Immature natural killer cell (primary cell): ENCODE measurements around the gene SPTBN1. TPM values are rescaled to one million over a fixed set of nuclear protein-coding genes. Genes with fewer than 3 reads are reported as not detected.

Source experiments
- DNase-seq, 3 donors: peaks; one replicate each; pipeline ENCODE4 v3.0.0; 2022; ENCODE audit warnings: mixed read lengths in 1 of 3
- H3K27ac Mint-ChIP-seq, 6 donors: one replicate each; pipeline ENCODE4 v1.8.0; 2020; ENCODE audit warnings: mixed read lengths in 6 of 6, mild to moderate bottlenecking in 5 of 6, inconsistent platforms in 4 of 6, moderate library complexity in 3 of 6
- H3K27me3 Mint-ChIP-seq, 3 donors: one replicate each; pipeline ENCODE4 v1.8.0; 2020 to 2021; ENCODE audit warnings: low read depth in 3 of 3, mild to moderate bottlenecking in 3 of 3, mixed read lengths in 3 of 3, moderate library complexity in 3 of 3, inconsistent platforms in 1 of 3
- H3K36me3 Mint-ChIP-seq, 3 donors: one replicate each; pipeline ENCODE4 v1.8.0; 2020; ENCODE audit warnings: mixed read lengths in 3 of 3, inconsistent platforms in 2 of 3, mild to moderate bottlenecking in 2 of 3
- H3K4me1 Mint-ChIP-seq, 2 donors: one replicate each; pipeline ENCODE4 v1.8.0; 2020; ENCODE audit warnings: inconsistent platforms in 2 of 2, mild to moderate bottlenecking in 2 of 2, mixed read lengths in 2 of 2, moderate library complexity in 1 of 2
- H3K4me3 Mint-ChIP-seq, 5 donors: one replicate each; pipeline ENCODE4 v1.8.0; 2020; ENCODE audit warnings: mild to moderate bottlenecking in 5 of 5, mixed read lengths in 5 of 5, inconsistent platforms in 3 of 5, moderate library complexity in 3 of 5
- H3K9me3 Mint-ChIP-seq, 6 donors: one replicate each; pipeline ENCODE4 v1.8.0; 2020; ENCODE audit warnings: mild to moderate bottlenecking in 6 of 6, mixed read lengths in 6 of 6, inconsistent platforms in 4 of 6, moderate library complexity in 3 of 6
- polyA plus RNA-seq, 3 donors: library from polyadenylated mRNA; unstranded; fragments of 300-500 nt; fragmentation: Illumina TruSeq; gene quantifications; one replicate each; pipeline ENCODE4 v1.2.3, GENCODE V29; 2021

Gene SPTBN1
- polyA plus RNA-seq, 3 donors from 2014 or later: 0.41 to 57.5 (median 7.7) TPM

DNA sequence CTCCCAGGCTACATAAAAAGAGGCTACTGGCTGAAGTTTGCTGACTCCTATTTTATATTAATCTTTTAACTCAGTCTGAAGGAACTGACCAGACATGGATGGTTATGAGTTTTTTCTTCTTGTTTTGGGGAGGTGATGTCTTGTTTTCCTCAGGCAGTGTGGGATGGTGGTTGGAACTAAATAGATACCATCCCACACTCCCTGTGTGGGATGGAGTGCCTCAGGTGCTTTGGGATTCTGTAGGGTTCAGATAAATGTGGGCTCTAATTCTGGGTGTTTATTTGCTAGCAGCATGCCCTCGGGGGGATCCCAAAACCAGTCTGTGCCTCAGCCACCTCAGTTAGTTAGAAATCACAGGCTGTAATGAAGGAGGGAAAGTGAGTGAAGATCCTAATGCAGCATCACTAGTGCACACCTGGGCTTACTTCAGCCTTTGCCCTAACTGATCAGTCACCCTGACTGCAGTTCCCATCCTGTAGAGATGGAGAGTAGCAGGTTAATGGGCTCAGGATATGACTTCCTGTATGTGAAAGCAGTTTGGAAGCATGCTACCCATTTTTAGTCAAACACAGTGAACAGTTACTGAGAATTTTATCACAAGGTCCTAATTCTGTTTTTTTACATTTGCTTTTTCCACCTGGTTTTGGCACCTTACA lies 132.2 kb downstream of the SPTBN1 start:
- Mint-ChIP-seq H3K27ac (peak overlapping the region in 4 of 6 donors; percentile 2 to 78 (median 43)), H3K27me3 (peaks cover 0 to 2% (median 0%) of the 10 kb centered on the region in 3 donors), H3K9me3 (no peaks in the 10 kb centered on the region), H3K4me3 (peak overlapping the region; percentile 1 to 50 (median 14)), H3K4me1 (peaks cover 80 to 85% of the 10 kb centered on the region in 2 donors), H3K36me3 (no peaks in the 10 kb centered on the region)
- no peak for DNase-seq

DNA sequence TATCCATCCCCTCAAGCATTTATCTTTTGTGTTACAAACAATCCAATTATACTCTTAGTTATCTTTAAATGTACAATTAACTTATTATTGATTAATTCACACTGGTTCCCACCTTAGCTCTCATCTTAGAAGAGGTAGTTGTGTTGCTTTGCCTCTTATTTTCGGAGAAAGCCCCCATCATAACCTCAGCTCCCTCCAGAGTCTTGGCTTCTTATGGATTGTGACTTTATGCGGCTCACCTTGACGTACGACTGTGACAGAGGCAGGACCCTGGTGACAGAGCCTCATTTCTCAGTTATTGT lies 132.9 kb downstream of the SPTBN1 start:
- H3K4me3 Mint-ChIP-seq: peak overlapping the region; percentile 58 to 64 (median 62)
- H3K4me1 Mint-ChIP-seq: peaks cover 78 to 80% of the 10 kb centered on the region in 2 donors

DNA sequence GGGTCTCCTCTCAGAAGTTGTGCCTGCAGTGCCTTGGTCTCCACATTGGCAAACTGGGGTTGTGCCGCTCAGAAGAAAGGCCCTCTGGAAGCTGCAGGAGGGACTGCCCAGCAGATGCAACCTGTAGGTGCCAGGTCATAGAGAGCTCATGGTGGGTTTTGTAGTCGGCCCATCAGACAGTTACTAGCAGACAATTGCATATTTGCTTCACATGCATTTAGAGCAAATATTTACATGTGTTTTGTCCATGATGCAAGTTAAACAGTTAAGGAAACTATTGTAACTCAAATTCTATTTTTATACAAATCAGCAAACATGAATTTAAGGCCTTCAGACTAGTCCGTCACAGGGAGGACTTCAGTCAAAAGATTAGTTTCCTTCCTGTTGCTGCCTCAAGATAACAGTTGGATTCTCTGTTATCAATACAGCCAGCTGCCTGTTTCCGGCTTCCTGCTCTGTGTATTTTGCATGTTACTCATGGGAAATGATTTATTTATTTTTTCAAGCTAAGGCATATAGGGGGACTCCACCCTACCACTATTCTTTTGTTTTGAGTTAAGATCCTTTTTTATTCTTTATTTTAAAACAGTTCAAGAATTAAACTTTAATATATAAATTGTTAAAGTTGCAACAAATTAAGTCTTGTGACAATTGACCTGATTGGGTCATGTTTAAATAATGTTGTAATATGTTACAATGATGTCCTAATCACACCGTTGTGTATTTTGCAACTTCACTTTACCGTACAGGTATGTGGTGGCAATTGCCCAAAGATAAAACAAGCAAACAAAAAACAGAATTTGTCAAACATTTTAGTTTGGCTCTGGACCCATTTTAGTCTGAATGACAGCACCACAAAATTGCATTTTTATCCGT lies 133.5 kb downstream of the SPTBN1 start:
- Mint-ChIP-seq H3K9me3 (no peaks in the 10 kb centered on the region), H3K27me3 (peaks cover 0 to 2% (median 0%) of the 10 kb centered on the region in 3 donors), H3K4me1 (peaks cover 73 to 80% of the 10 kb centered on the region in 2 donors), H3K36me3 (no peaks in the 10 kb centered on the region), H3K4me3 (peak overlapping the region; percentile 58 to 64 (median 62)), H3K27ac (peak overlapping the region; percentile 0 to 89 (median 84))
- DNase-seq: no peak

More for the DNA sequence above, 132.9 kb downstream of the SPTBN1 start:
- peak overlapping the region; percentile 0 to 89 (median 84) for H3K27ac Mint-ChIP-seq
- peaks cover 0 to 2% (median 0%) of the 10 kb centered on the region in 3 donors for H3K27me3 Mint-ChIP-seq
- H3K36me3 Mint-ChIP-seq: no peaks in the 10 kb centered on the region
- no peak for DNase-seq
- no peaks in the 10 kb centered on the region for H3K9me3 Mint-ChIP-seq

DNA sequence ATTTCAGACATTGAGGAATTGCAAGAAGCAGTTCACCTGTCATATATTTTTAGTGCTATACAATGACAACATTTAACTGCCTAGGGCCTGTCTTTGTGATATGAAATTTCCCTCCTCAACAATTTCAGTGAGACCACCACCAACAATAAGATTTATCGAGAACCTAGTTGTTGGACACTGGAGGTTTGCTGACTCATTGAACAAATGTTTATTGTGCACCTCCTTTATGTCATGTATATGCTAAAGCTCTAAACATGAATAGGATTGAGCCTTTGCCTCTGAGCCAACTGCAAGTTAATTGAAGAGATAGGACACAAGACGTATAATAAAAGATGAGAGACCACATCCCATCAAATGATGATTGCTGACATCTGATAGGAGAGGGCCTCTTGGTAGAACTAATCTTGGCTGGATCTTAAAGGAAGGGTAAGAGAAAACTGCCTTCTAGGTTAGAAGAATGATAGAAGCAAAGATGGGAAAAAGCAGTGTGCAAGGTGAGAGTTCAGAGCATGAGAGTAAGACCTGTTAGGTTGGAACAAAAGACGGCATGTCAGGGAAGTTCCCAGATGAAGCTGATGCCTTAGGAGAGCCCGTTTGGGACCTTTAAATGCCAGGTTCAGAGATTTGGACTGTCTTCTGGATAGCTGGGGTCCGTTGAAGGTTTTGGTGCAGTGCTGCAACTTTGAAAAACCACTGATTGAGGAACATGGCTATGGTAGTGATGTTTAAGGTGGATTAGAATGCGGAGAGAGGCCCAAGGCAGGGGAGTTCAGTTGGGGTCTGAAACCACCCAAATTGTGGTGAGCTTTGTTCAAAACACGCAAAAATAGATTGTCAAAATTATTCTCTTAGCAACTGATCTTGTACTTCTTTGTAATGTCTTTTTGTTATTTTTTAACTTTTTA lies 134.3 kb downstream of the SPTBN1 start:
- no peak for DNase-seq
- peaks cover 72 to 78% of the 10 kb centered on the region in 2 donors for H3K4me1 Mint-ChIP-seq
- peaks cover 0 to 2% (median 0%) of the 10 kb centered on the region in 3 donors for H3K27me3 Mint-ChIP-seq
- peak overlapping the region in 2 of 5 donors; percentile 6 to 9 for H3K4me3 Mint-ChIP-seq
- H3K27ac Mint-ChIP-seq: peak overlapping the region; percentile 6 to 80 (median 60)
- no peaks in the 10 kb centered on the region for H3K9me3 Mint-ChIP-seq
- H3K36me3 Mint-ChIP-seq: no peaks in the 10 kb centered on the region

DNA sequence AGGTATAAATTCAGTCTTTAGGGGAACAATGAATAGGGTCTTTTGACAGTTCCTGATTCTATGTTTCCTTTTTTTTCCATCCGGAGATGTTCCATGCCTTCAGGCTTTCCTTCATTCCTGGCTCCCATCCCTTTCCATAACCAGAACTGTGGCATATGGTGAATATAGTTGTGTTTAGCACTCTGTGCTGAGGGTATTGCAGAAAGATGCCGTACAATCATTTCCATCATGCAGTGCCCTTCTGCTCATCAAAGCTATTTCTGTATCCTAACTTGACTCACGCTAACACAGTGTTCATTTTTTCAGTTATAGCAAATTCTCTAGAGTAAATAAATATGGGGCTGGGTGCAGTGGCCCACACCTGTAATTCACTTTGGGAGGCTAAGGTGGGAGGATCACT lies 135.4 kb downstream of the SPTBN1 start:
- Mint-ChIP-seq H3K36me3 (no peaks in the 10 kb centered on the region), H3K9me3 (no peaks in the 10 kb centered on the region), H3K4me3 (no peak overlapping the region), H3K27ac (peak overlapping the region; percentile 6 to 79 (median 47)), H3K4me1 (peaks cover 73 to 78% of the 10 kb centered on the region in 2 donors), H3K27me3 (peaks cover 0 to 2% (median 0%) of the 10 kb centered on the region in 3 donors)
- no peak for DNase-seq

DNA sequence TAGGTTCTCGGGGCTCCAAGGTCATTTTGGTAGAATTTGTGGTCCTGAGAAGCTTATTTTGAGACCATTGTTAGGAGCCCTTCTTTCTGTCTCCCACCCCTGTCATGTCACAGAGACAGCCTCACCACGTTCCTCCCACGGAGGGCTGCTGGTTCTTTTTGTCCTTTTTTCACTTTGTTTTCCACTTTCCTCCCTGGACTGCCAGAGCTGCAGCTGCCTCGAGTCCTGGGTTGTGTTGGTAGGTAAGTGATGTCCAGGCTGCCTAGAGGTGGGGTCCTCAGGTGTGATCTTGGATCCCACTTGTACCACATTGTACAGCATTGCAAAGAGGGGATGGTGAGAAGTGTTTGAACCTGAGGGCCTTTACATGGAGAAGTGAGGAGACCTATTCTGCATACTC lies 137.1 kb downstream of the SPTBN1 start:
- H3K4me1 Mint-ChIP-seq: peaks cover 73 to 78% of the 10 kb centered on the region in 2 donors
- H3K36me3 Mint-ChIP-seq: no peaks in the 10 kb centered on the region
- H3K9me3 Mint-ChIP-seq: no peaks in the 10 kb centered on the region
- no peak for DNase-seq
- H3K27ac Mint-ChIP-seq: peak overlapping the region in 2 of 6 donors; percentile 33 to 48
- no peak overlapping the region for H3K4me3 Mint-ChIP-seq
- no peaks in the 10 kb centered on the region for H3K27me3 Mint-ChIP-seq

DNA sequence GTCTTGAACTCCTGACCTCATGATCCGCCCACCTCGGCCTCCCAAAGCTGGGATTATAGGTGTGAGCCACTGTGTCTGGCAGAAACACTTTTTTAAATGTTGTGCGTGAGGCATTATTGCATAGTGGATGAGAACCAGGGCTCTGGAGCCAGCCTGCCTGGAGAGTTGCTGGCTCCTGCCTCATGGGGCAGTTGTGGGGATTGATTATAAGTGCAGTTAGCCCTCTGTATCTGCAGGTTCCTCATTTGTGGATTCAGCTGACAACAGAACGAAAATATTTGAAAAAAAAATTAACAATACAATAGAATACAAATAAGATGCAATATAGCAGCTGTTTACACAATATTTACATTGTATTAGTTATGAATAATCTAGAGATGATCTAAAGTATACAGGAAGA lies 137.9 kb downstream of the SPTBN1 start:
- H3K9me3 Mint-ChIP-seq: no peaks in the 10 kb centered on the region
- H3K27ac Mint-ChIP-seq: no peak overlapping the region
- peaks cover 0 to 1% (median 0%) of the 10 kb centered on the region in 3 donors for H3K36me3 Mint-ChIP-seq
- no peak for DNase-seq
- no peak overlapping the region for H3K4me3 Mint-ChIP-seq
- H3K4me1 Mint-ChIP-seq: peaks cover 73 to 78% of the 10 kb centered on the region in 2 donors
- peaks cover 0 to 2% (median 0%) of the 10 kb centered on the region in 3 donors for H3K27me3 Mint-ChIP-seq

DNA sequence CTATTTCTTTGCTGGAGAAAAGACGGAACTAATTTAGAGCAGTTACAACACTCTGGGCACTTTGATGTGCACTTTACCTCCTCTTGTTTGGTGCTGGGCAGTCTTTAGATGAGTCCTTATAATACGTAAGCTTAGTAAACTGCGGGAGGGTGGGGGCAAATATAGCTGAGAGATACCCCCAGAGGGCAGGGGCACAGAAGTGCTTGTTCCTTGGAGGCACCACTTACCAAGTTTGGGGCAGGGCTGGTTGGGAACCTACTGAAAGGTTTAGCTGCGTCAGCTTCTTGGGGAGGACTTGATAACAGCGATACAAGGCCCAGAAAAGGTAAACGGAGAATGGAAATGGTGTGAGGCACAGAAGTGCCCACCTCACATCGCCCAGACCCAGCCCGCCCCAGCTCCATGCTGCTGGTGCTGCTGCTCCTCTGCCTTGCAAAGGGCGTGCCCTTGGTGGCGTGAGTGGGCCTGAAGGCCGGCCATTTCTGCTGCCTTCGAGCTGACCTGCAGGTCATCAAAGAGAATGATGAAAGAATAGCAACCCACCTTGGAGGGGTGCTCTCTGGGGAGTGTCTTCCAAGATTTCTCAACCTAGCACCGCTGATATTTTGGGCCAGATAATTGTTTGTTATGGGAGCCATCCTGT lies 139.2 kb downstream of the SPTBN1 start:
- DNase-seq: no peak
- Mint-ChIP-seq H3K36me3 (peaks cover 3 to 5% (median 5%) of the 10 kb centered on the region in 3 donors), H3K4me3 (peak overlapping the region in 1 of 5 donors; percentile 78), H3K4me1 (peaks cover 74 to 78% of the 10 kb centered on the region in 2 donors), H3K27ac (peak overlapping the region; percentile 88 to 94 (median 92)), H3K9me3 (no peaks in the 10 kb centered on the region), H3K27me3 (peaks cover 0 to 2% (median 0%) of the 10 kb centered on the region in 3 donors)

DNA sequence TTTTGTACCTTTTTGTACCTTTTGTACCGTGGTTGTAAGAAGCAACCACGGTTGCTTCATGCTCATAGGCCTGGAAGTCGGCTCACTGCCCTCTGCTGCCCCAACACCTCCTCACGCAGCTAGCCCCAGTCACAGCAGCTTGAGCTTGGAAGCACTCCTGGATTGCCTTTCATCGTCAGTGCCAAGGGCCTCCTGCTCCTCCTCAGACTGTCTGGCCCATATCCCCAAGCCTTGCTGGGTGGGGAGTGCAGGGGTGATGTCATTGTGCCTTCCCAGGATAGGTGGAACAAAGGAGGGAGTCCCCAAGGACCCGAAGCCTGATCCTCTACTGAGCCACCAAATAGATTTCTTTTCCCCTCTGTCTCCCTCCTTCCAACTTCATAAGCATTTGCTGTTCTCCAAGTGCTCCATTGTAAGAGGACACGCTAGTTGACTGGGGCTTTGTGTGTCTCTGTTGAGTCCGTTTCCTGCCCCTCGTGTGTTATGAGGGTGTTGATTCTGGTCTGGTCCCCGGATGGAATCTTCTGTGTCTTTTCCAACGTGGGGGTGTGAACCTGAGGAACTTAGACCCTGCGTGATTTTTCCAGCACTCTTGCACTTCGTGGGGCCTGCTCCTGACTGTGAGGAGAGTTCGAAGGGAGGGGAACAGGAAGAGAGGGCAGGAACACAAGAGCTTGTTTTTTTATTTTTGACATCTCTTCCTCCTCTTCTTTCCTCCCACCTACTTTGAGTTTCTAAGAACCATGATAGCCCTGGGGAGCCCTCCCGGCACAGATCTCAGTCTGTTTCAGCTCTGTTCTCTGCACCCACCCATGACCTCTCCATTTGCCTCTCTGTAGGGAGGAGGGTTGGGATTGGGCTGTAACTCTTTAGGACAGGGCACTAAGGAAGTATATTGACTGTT lies 140.1 kb downstream of the SPTBN1 start:
- no peak for DNase-seq
- Mint-ChIP-seq H3K9me3 (no peaks in the 10 kb centered on the region), H3K27ac (peak overlapping the region; percentile 88 to 94 (median 92)), H3K4me3 (peak overlapping the region; percentile 74 to 80 (median 78)), H3K36me3 (peaks cover 3 to 7% (median 5%) of the 10 kb centered on the region in 3 donors), H3K27me3 (peaks cover 0 to 2% (median 0%) of the 10 kb centered on the region in 3 donors), H3K4me1 (peaks cover 75 to 78% of the 10 kb centered on the region in 2 donors)

DNA sequence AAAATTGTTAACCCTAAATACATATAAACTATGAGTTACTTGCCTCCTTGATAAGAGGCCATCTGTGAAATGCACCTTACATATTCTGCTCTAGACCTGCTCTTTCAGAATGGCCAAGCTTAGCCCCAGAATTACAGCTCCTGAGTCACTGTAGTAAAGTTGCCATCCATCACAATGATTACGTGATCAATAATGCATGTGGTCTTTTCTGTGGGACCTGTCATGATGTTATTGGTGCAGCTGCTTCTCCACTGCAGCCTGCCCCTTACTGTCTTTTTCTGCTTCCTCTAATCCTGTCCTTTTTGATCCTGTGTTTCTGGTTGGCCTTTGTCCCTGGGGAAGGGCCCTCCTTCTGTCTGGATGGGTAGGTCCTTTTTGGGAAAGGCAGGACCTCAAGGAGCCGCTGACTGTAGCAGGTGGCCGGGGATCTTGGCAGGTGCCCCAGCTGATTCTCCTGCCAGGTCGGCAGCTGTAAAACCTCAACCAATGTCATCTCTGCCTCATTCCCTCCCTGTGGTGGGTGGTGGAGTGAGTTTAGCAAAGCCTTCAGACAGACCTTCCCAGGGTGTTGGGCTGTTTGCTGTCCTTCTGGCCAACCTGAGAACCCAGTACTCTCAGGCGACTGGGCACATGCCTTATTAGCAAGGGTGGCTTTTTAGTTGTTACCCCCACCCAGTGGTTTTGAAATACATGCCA lies 141.2 kb downstream of the SPTBN1 start:
- Mint-ChIP-seq H3K36me3 (peaks cover 3 to 7% (median 5%) of the 10 kb centered on the region in 3 donors), H3K4me1 (peaks cover 80 to 83% of the 10 kb centered on the region in 2 donors), H3K4me3 (peak overlapping the region; percentile 74 to 80 (median 78)), H3K9me3 (no peaks in the 10 kb centered on the region), H3K27me3 (peaks cover 0 to 2% (median 0%) of the 10 kb centered on the region in 3 donors), H3K27ac (peak overlapping the region; percentile 88 to 94 (median 92))
- DNase-seq: peak; percentile 46 to 57 (median 56)

DNA sequence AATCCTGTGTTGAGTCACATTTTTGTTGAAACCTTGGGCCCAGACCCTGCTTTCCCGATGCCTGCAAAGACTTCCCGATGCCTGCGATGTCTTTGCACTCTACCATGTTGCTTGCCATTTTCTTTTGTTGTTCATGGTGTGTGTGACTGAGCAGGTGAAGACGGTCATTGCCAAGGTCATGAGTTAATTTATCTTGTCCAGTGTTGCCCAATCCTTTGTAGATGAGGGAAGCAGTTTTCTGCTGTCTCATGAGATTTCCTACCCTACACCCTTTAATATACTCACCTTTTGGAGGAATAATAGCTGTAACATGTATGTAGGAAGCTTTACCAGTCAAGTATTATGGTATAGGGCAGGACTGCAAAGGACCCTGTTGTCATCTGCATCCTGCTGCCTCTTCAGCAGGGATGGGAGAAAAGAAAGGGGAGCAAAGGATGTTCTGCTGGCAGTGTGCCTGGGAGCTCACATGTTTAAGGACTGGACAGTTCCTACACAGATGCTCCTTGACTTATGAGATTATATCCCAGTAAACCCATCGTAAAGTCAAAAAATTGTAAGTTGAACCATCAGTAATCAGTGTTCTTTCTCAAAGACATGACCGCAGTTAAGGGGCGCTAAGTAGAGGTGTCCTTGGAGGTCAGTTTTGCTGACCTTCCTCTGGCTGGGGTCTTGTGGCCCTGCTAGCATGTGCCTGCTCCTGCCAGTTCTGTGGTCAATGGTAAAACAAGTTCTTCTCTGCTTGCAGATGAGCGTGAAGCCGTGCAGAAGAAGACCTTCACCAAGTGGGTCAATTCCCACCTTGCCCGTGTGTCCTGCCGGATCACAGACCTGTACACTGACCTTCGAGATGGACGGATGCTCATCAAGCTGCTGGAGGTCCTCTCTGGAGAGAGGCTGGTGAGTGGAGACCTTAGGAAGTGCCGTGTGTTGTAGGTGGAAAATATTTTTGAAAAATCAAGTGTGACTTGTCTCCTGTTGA lies 142.5 kb downstream of the SPTBN1 start:
- H3K9me3 Mint-ChIP-seq: no peaks in the 10 kb centered on the region
- H3K27ac Mint-ChIP-seq: peak overlapping the region in 5 of 6 donors; percentile 62 to 94 (median 89)
- H3K4me1 Mint-ChIP-seq: peaks cover 88 to 96% of the 10 kb centered on the region in 2 donors
- peaks cover 3 to 7% (median 5%) of the 10 kb centered on the region in 3 donors for H3K36me3 Mint-ChIP-seq
- H3K4me3 Mint-ChIP-seq: peak overlapping the region in 4 of 5 donors; percentile 41 to 78 (median 70)
- DNase-seq: no peak
- peaks cover 0 to 2% (median 0%) of the 10 kb centered on the region in 3 donors for H3K27me3 Mint-ChIP-seq
